Fibroblast of upper back skin (primary cell): ENCODE results near the gene FAM162B.
"Not testable (repeated sequence)": the region's sequence is repeated elsewhere in the genome, so short reads cannot be mapped to it uniquely, and the experiment has no call there.

Source experiments
- DNase-seq: peaks from one replicate; pipeline ENCODE4 v3.0.0-alpha.2; 2013

Gene FAM162B

GRCh38 chr6:116764961-116765841 lies at the start of gene FAM162B:
Gene FAM162B, minus strand, starts transcription at chr6:116765719. Its CDS starts 143 bp downstream, at chr6:116765576.
- peak; percentile 3 for DNase-seq

- DNase-seq: no peak
These were observed 46.6 kb upstream of the FAM162B start for GRCh38 chr6:116812051-116812650.

GRCh38 chr6:116801971-116802370 lies 36.5 kb upstream of the FAM162B start:
- DNase-seq: no peak

- DNase-seq: no peak
These were observed 34.4 kb upstream of the FAM162B start for GRCh38 chr6:116799945-116800344.

GRCh38 chr6:116797585-116797984 lies 32.1 kb upstream of the FAM162B start:
- DNase-seq: no peak

GRCh38 chr6:116793224-116793623 lies 27.7 kb upstream of the FAM162B start:
- DNase-seq: no peak

- peak; percentile 4 for DNase-seq
These were observed 18.3 kb upstream of the FAM162B start for GRCh38 chr6:116783852-116784251.

GRCh38 chr6:116779573-116780164 lies 14.2 kb upstream of the FAM162B start:
- peak; percentile 33 for DNase-seq

GRCh38 chr6:116773886-116774285 lies 8.4 kb upstream of the FAM162B start:
- DNase-seq: no peak

GRCh38 chr6:116772450-116772849 lies 6.9 kb upstream of the FAM162B start:
- DNase-seq: no peak

- DNase-seq: no peak
These were observed 2.2 kb upstream of the FAM162B start for GRCh38 chr6:116767715-116768114.

GRCh38 chr6:116766506-116767176 lies 1.1 kb upstream of the FAM162B start:
- no peak for DNase-seq

- DNase-seq: no peak
These were observed 924 bp downstream of the FAM162B start for GRCh38 chr6:116764629-116764960.

GRCh38 chr6:116763906-116764628 lies 1.5 kb downstream of the FAM162B start:
- DNase-seq: no peak

- no peak for DNase-seq
These were observed 2.5 kb downstream of the FAM162B start for GRCh38 chr6:116763048-116763447.

- DNase-seq: no peak
These were observed 3.3 kb downstream of the FAM162B start for GRCh38 chr6:116762235-116762634.

GRCh38 chr6:116761779-116762178 lies 3.7 kb downstream of the FAM162B start:
- DNase-seq: no peak

- DNase-seq: no peak
These were observed 20.3 kb downstream of the FAM162B start for GRCh38 chr6:116745176-116745575.

GRCh38 chr6:116741571-116741970 lies 23.9 kb downstream of the FAM162B start:
- DNase-seq: no peak

GRCh38 chr6:116740486-116740885 lies 25.0 kb downstream of the FAM162B start:
- not testable (repeated sequence) for DNase-seq

- no peak for DNase-seq
These were observed 28.5 kb downstream of the FAM162B start for GRCh38 chr6:116737004-116737403.

- no peak for DNase-seq
These were observed 35.0 kb downstream of the FAM162B start for GRCh38 chr6:116730513-116730912.

- DNase-seq: no peak
These were observed 38.6 kb downstream of the FAM162B start for GRCh38 chr6:116726947-116727346.
